HepG2 (cell line): ENCODE data around the gene CD72. TPM values are rescaled to one million over a fixed set of nuclear protein-coding genes. Genes with fewer than 3 reads are reported as not detected.

Experiments
- ATAC-seq: fragments of 200-7000 bp; cut with Tn5 transposase; 3 replicates; pipeline ENCODE4 v1.9.1; 2020; ENCODE audit warnings: mild to moderate bottlenecking, moderate library complexity
- BruUV-seq: library from RNA; stranded (reverse); fragments of 400-500 nt; replicated peaks from 2 replicates; lab custom pipeline; 2021; lab: Mats Ljungman, UMichigan
- CTCF ChIA-PET: fragments of 300-600 bp; formaldehyde crosslinking; extraction: SDS; loops from one replicate; lab custom pipeline; 2021; ENCODE audit warnings: low total read pairs, inconsistent platforms, low intra/inter-chr PET ratio; lab: Yijun Ruan, JAX
- POLR2A ChIA-PET: fragments of 350-600 bp; sonication (Branson Sonifier 250); formaldehyde crosslinking; loops from one replicate; lab custom pipeline; 2020; ENCODE audit warnings: antibody characterized with exemption, inconsistent platforms; lab: Yijun Ruan, JAX
- DNase-seq: peaks from one replicate; pipeline ENCODE4 v3.0.0-alpha.2; 2015; ENCODE audit warnings: low spot score
- FAIRE-seq: peaks from 3 replicates; lab custom pipeline; 2011; peaks lifted over from hg19 to GRCh38; lab: Jason Lieb, UNC
- H2AFZ ChIP-seq: one replicate; pipeline ENCODE4 v1.6.1; 2011; ENCODE audit warnings: low read length, inconsistent platforms
- H3K27ac ChIP-seq: fragments of 300-600 bp; 3 replicates; pipeline ENCODE4 v1.8.0; 2011; ENCODE audit warnings: mixed run types, mild to moderate bottlenecking, mixed read lengths, low read length, inconsistent platforms; ENCODE audit not compliant: insufficient read depth; ENCODE audit errors: extremely low read length
- H3K27me3 ChIP-seq, 2 experiments: fragments of 200-600 bp in 1 of 2; 2 replicates in 1 of 2; 3 replicates in 1 of 2; pipeline versions ENCODE4 v1.6.0 to v1.8.0; 2011; ENCODE audit warnings: low read length in 2 of 2, mild to moderate bottlenecking in 2 of 2, moderate library complexity in 2 of 2, inconsistent platforms in 1 of 2; ENCODE audit not compliant: insufficient read depth in 2 of 2, control insufficient read depth in 1 of 2
- H3K36me3 ChIP-seq, 2 experiments: fragments of 200-600 bp in 1 of 2; replicated peaks in 1 of 2; 2 replicates in 1 of 2; 3 replicates in 1 of 2; pipeline versions ENCODE4 v1.5.1 to v1.8.0; 2011; ENCODE audit warnings: low read length in 2 of 2, inconsistent platforms in 1 of 2; ENCODE audit not compliant: insufficient read depth in 2 of 2, control insufficient read depth in 1 of 2
- H3K4me1 ChIP-seq: 2 replicates; pipeline ENCODE4 v1.5.1; 2012; ENCODE audit warnings: low read length, inconsistent platforms; ENCODE audit not compliant: insufficient read depth
- H3K4me2 ChIP-seq: 2 replicates; pipeline ENCODE4 v1.6.0; 2011; ENCODE audit warnings: low read depth, low read length, inconsistent platforms
- H3K4me3 ChIP-seq, 3 experiments: fragments of 200-600 bp in 1 of 3; sonication (generic), shearing (Covaris generic) in 1 of 3; replicated peaks in 1 of 3; 2 replicates each; pipeline ENCODE4 v1.5.1; 2011 to 2016; ENCODE audit warnings: low read length in 3 of 3, inconsistent platforms in 2 of 3, low read depth in 2 of 3, mild to moderate bottlenecking in 2 of 3, control low read depth in 1 of 3, mixed read lengths in 1 of 3; ENCODE audit not compliant: insufficient read depth in 1 of 3
- H3K79me2 ChIP-seq: one replicate; pipeline ENCODE4 v1.6.1; 2011; ENCODE audit warnings: low read length, inconsistent platforms; ENCODE audit not compliant: insufficient read depth
- H3K9ac ChIP-seq: 2 replicates; pipeline ENCODE4 v1.6.0; 2011; ENCODE audit warnings: mild to moderate bottlenecking, low read depth, low read length, inconsistent platforms; ENCODE audit not compliant: insufficient read depth
- H3K9me3 ChIP-seq: 2 replicates; pipeline ENCODE4 v1.5.1; 2012; ENCODE audit warnings: mild to moderate bottlenecking, low read length
- H4K20me1 ChIP-seq: 2 replicates; pipeline ENCODE4 v1.6.0; 2011; ENCODE audit warnings: inconsistent platforms, mild to moderate bottlenecking, low read length, moderate library complexity; ENCODE audit not compliant: insufficient read depth
- BCL3 ChIP-seq: sonication (generic); formaldehyde crosslinking; IDR thresholded peaks from 2 replicates; pipeline ENCODE4 v1.5.1; 2020; ENCODE audit warnings: mild to moderate bottlenecking, missing genetic modification reagents, moderate library complexity
- CHCHD3 ChIP-seq: sonication (generic); formaldehyde crosslinking; IDR thresholded peaks from 2 replicates; pipeline ENCODE4 v1.8.0; 2022; ENCODE audit warnings: mild to moderate bottlenecking, missing genetic modification reagents, moderate library complexity
- CTCF ChIP-seq: sonication (generic); formaldehyde crosslinking; IDR thresholded peaks from 2 replicates; pipeline ENCODE4 v1.5.0; 2020; ENCODE audit warnings: mild to moderate bottlenecking, missing genetic modification reagents, moderate library complexity
- FOXO4 ChIP-seq: sonication (generic); formaldehyde crosslinking; conservative IDR thresholded peaks from 2 replicates; pipeline ENCODE4 v1.8.1; 2023; ENCODE audit warnings: missing genetic modification reagents
- KDM5A ChIP-seq: fragments of 200-600 bp; sonication (generic); IDR thresholded peaks from 2 replicates; pipeline ENCODE4 v1.7.0; 2018; ENCODE audit warnings: antibody characterized with exemption, mild to moderate bottlenecking, low read length, borderline replicate concordance
- NR2F2 ChIP-seq: IDR thresholded peaks from 2 replicates; pipeline ENCODE4 v1.6.1; 2012; ENCODE audit warnings: low read depth, inconsistent platforms, borderline replicate concordance
- PAWR ChIP-seq: sonication (generic); formaldehyde crosslinking; IDR thresholded peaks from 2 replicates; pipeline ENCODE4 v1.4.0; 2020; ENCODE audit warnings: missing genetic modification reagents, mild to moderate bottlenecking, borderline replicate concordance
- SETDB1 ChIP-seq: sonication (generic); formaldehyde crosslinking; IDR thresholded peaks from 2 replicates; pipeline ENCODE4 v1.5.1; 2020; ENCODE audit warnings: missing genetic modification reagents, mild to moderate bottlenecking, borderline replicate concordance
- YY1 ChIP-seq: IDR thresholded peaks from 2 replicates; pipeline ENCODE4 v1.6.1; 2011; ENCODE audit warnings: low read length, low read depth, moderate library complexity, mild to moderate bottlenecking; ENCODE audit not compliant: insufficient read depth, insufficient replicate concordance
- ZBTB34 ChIP-seq: sonication (generic); formaldehyde crosslinking; IDR thresholded peaks from 2 replicates; pipeline ENCODE4 v1.8.0; 2022; ENCODE audit warnings: mild to moderate bottlenecking, missing genetic modification reagents
- ZNF441 ChIP-seq: sonication (generic); formaldehyde crosslinking; IDR thresholded peaks from 2 replicates; pipeline ENCODE4 v1.7.0; 2021; ENCODE audit warnings: missing genetic modification reagents, borderline replicate concordance
- ZNF572 ChIP-seq: sonication (generic); formaldehyde crosslinking; IDR thresholded peaks from 2 replicates; pipeline ENCODE4 v1.5.1; 2020; ENCODE audit warnings: mild to moderate bottlenecking, missing genetic modification reagents
- ZNF615 ChIP-seq: sonication (generic); formaldehyde crosslinking; IDR thresholded peaks from 2 replicates; pipeline ENCODE4 v1.5.0; 2020; ENCODE audit warnings: mild to moderate bottlenecking, missing genetic modification reagents, borderline replicate concordance
- ZZZ3 ChIP-seq: sonication (generic); formaldehyde crosslinking; IDR thresholded peaks from 2 replicates; pipeline ENCODE4 v1.4.0; 2020; ENCODE audit warnings: missing genetic modification reagents, mild to moderate bottlenecking, borderline replicate concordance
- WGBS: methylation state at CpG from one replicate; pipeline ENCODE4 v1.1.6; 2017; ENCODE audit warnings: low lambda C conversion rate; 5-methylcytosine and 5-hydroxymethylcytosine counted together
- in situ Hi-C: cut with HindIII; loops from 2 replicates; pipeline ENCODE4 v1.10.0; 2017; ENCODE audit warnings: low pct_unique_long_range_greater_than_20kb; ENCODE audit not compliant: extremely low pct_ligation_motif_present
- intact Hi-C: fragments of 100-400 bp; cut with micrococcal nuclease; formaldehyde crosslinking; loops from one replicate; pipeline ENCODE4 v1.10.0; 2022; ENCODE audit not compliant: unreplicated experiment
- polyA plus RNA-seq, 8 experiments: library from polyadenylated mRNA; depleted of rRNA in 3 of 8; stranded (reverse) in 7 of 8; unstranded in 1 of 8; fragments of >200 nt; fragmentation: Illumina TruSeq in 4 of 8; extraction: Trizol in 4 of 8; gene quantifications; 2 replicates each; pipeline versions ENCODE4 v1.2.1 to v1.2.3, GENCODE V29; 2011 to 2016; ENCODE audit warnings: low read depth in 4 of 8, missing spikeins in 1 of 8, mixed read lengths in 1 of 8; ENCODE audit not compliant: insufficient read depth in 1 of 8
- total RNA-seq, 5 experiments: library from RNA; depleted of rRNA; stranded (reverse); fragments of >200 nt; fragmentation: Illumina TruSeq; extraction: Trizol; gene quantifications; 2 replicates each; pipeline ENCODE4 v1.2.3, GENCODE V29; 2016; ENCODE audit warnings: low read depth in 1 of 5
- TF ChIP-seq, protein P1 (sequence below): sonication (generic); formaldehyde crosslinking; IDR thresholded peaks from 2 replicates; pipeline ENCODE4 v1.5.0; 2020; ENCODE audit warnings: mild to moderate bottlenecking, missing genetic modification reagents

Gene CD72
- total and polyA plus RNA-seq, 2 of the 13 experiments (the other 11 are each of a cell fraction or from before 2014, with no cell fraction given) = 0.18 to 1.1 TPM

DNA sequence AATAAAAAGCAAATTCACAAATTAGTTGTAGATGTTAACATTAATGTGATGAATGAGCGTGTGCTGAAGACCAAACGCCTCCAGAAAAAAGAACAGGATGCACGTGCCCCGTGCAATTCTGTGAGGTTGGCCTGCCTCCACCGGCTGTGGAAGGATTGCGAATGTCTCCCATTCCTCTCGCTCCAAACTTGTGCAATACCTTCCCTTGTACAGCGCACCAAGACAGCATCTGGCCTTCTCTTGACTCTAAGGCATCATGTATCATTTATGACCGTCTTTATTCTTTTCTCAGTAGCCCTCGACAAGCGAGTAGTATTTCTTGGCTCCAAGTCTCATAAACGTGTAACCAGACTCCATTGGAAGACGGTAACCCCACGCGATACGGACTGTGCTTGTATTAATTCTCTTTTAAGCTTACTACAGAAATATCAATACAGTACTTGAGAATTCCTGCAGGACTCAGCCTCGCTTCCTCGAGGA, 14.7 kb downstream of the CD72 start:
- H3K79me2 ChIP-seq = peaks cover 4% of the 10 kb centered on the region
- DNase-seq (peak; percentile 28), ATAC-seq (no peak), FAIRE-seq (no peak)
- peak overlapping the region; percentile 72 for H3K27ac ChIP-seq
- peak overlapping the region; percentile 79 for H3K9ac ChIP-seq
- no peaks in the 10 kb centered on the region; the same call in 1 of the 2 replicates for H4K20me1 ChIP-seq
- intact Hi-C loops = loop anchor here (5.0 kb wide), 1 partner anchor 111 kb away; the partner anchor contains the start of gene RUSC2
- peaks cover 2 to 8% of the 10 kb centered on the region in 2 experiments; a peak in 2 of 5 replicates for H3K36me3 ChIP-seq
- in situ Hi-C loops = no loop called here
- peak overlapping the region; percentile 91 for H3K4me2 ChIP-seq
- no peaks in the 10 kb centered on the region; a peak in 2 of 5 replicates for H3K27me3 ChIP-seq
- peak overlapping the region; percentile 38 to 90 (median 63) for H3K4me3 ChIP-seq
- TSS peak; percentile 90 for BruUV-seq
- peak overlapping the region; percentile 82 for H2AFZ ChIP-seq
- CTCF ChIA-PET = interaction anchor here (1.2 kb wide), 1 partner anchor 43 kb away, joined by 4 read pairs; no protein-coding TSS in a partner anchor
- peaks cover 47% of the 10 kb centered on the region for H3K4me1 ChIP-seq
- no peaks in the 10 kb centered on the region for H3K9me3 ChIP-seq
- 3% methylated on average over 18 of the region's 18 CpGs for WGBS
- POLR2A ChIA-PET = interaction anchor here (0.8 to 1.6 kb wide), 7 partner anchors 54 to 531 kb away, joined by 3 to 5 read pairs (median 4); partner anchors contain the start of genes ARHGEF39, CCDC107, RMRP and RUSC2
- TF ChIP-seq SETDB1 (CRISPR knock-in tag) (no peak), BCL3 (CRISPR knock-in tag) (no peak), ZNF615 (peak; percentile 86; the same call in 1 of the 2 replicates), CTCF (no peak), ZZZ3 (CRISPR knock-in tag) (no peak), KDM5A (0 out of 2 replicates have a peak, but pooled peaks have one; percentile 8), CHCHD3 (CRISPR knock-in tag) (0 out of 2 replicates have a peak, but pooled peaks have one; percentile 50), YY1 (no peak), ZBTB34 (0 out of 2 replicates have a peak, but pooled peaks have one; percentile 32), ZNF572 (CRISPR knock-in tag) (no peak), PAWR (CRISPR knock-in tag) (no peak), NR2F2 (no peak), FOXO4 (no peak), ZNF441 (no peak)
- TF ChIP-seq, protein P1, sequence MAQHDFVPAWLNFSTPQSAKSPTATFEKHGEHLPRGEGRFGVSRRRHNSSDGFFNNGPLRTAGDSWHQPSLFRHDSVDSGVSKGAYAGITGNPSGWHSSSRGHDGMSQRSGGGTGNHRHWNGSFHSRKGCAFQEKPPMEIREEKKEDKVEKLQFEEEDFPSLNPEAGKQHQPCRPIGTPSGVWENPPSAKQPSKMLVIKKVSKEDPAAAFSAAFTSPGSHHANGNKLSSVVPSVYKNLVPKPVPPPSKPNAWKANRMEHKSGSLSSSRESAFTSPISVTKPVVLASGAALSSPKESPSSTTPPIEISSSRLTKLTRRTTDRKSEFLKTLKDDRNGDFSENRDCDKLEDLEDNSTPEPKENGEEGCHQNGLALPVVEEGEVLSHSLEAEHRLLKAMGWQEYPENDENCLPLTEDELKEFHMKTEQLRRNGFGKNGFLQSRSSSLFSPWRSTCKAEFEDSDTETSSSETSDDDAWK (CRISPR knock-in tag) = no peak
